HCT116 (cell line): ENCODE results near the gene HMCN2. TPM values are rescaled to one million over a fixed set of nuclear protein-coding genes. Genes with fewer than 3 reads are reported as not detected.

Source experiments
- ATAC-seq: fragments of 200-7000 bp; cut with Tn5 transposase; 2 replicates; pipeline ENCODE4 v1.9.1; 2020; ENCODE audit warnings: mild to moderate bottlenecking, moderate library complexity
- BruUV-seq: library from RNA; stranded (reverse); fragments of 400-500 nt; replicated peaks from 2 replicates; lab custom pipeline; 2021; lab: Mats Ljungman, UMichigan
- CTCF ChIA-PET: fragments of 300-600 bp; sonication (Branson Sonifier 250); formaldehyde crosslinking; loops from one replicate; lab custom pipeline; 2021; ENCODE audit warnings: antibody characterized with exemption; lab: Charles Lee
- POLR2A ChIA-PET: fragments of 300-600, 350-600 bp; sonication (Branson Sonifier 250); formaldehyde crosslinking; loops from one replicate; lab custom pipeline; 2021; ENCODE audit warnings: antibody characterized with exemption; lab: Charles Lee
- RAD21 ChIA-PET, 2 experiments: fragments of 300-600 bp; sonication (Branson Sonifier 250); formaldehyde crosslinking; loops; one replicate each; lab custom pipeline; 2023; ENCODE audit warnings: low total read pairs in 2 of 2; ENCODE audit not compliant: uncharacterized antibody in 2 of 2, unreplicated experiment in 2 of 2, low non-redundant PET in 1 of 2; lab: Charles Lee
- DNase-seq: peaks from one replicate; pipeline ENCODE4 v3.0.0-alpha.2; 2010; ENCODE audit warnings: low read depth, low spot score
- H2AFZ ChIP-seq: fragments of 200-600 bp; shearing (Covaris generic), sonication (generic); 2 replicates; pipeline ENCODE4 v1.6.1; 2017; ENCODE audit warnings: low read depth, mixed run types, mixed read lengths, antibody characterized with exemption, low read length; ENCODE audit not compliant: poor library complexity, severe bottlenecking
- H3K27ac ChIP-seq: 2 replicates; pipeline ENCODE4 v1.5.1; 2012; ENCODE audit warnings: low read depth, low read length
- H3K27me3 ChIP-seq: fragments of 200-600 bp; sonication (generic); 2 replicates; pipeline ENCODE4 v1.6.1; 2016; ENCODE audit warnings: mixed run types, low read length, mixed read lengths; ENCODE audit not compliant: insufficient read depth
- H3K36me3 ChIP-seq, 2 experiments: fragments of 200-500 bp in 1 of 2; fragments of 200-600 bp in 1 of 2; sonication (Bioruptor generic) in 1 of 2; sonication (generic) in 1 of 2; 2 replicates each; pipeline versions ENCODE4 v1.5.1 to v1.6.1; 2014 to 2016; ENCODE audit warnings: low read length in 2 of 2, inconsistent platforms in 1 of 2, mixed read lengths in 1 of 2, mixed run types in 1 of 2; ENCODE audit not compliant: insufficient read depth in 2 of 2, control insufficient read depth in 1 of 2
- H3K4me1 ChIP-seq, 2 experiments: fragments of 200-600 bp in 1 of 2; sonication (generic) in 1 of 2; 2 replicates each; pipeline versions ENCODE4 v1.5.1 to v1.6.1; 2012 to 2017; ENCODE audit warnings: low read length in 2 of 2, inconsistent platforms in 1 of 2, mild to moderate bottlenecking in 1 of 2, mixed read lengths in 1 of 2, mixed run types in 1 of 2, moderate library complexity in 1 of 2; ENCODE audit not compliant: insufficient read depth in 2 of 2, control insufficient read depth in 1 of 2
- H3K4me2 ChIP-seq: fragments of 200-600 bp; sonication (generic); 2 replicates; pipeline ENCODE4 v1.6.1; 2017; ENCODE audit warnings: mixed run types, low read length, mixed read lengths
- H3K4me3 ChIP-seq, 2 experiments: fragments of 200-600 bp in 1 of 2; sonication (generic) in 1 of 2; replicated peaks in 1 of 2; 2 replicates each; pipeline ENCODE4 v1.5.1; 2011 to 2016; ENCODE audit warnings: low read length in 2 of 2, control low read depth in 1 of 2, low read depth in 1 of 2, mild to moderate bottlenecking in 1 of 2, mixed read lengths in 1 of 2, mixed run types in 1 of 2
- H3K79me2 ChIP-seq: fragments of 200-600 bp; sonication (generic); 2 replicates; pipeline ENCODE4 v1.6.1; 2017; ENCODE audit warnings: mild to moderate bottlenecking, mixed run types, low read length, moderate library complexity, mixed read lengths; ENCODE audit not compliant: insufficient read depth
- H3K9ac ChIP-seq: fragments of 200-600 bp; sonication (generic); 2 replicates; pipeline ENCODE4 v1.6.1; 2016; ENCODE audit warnings: low read length, mixed read lengths
- H3K9me2 ChIP-seq: fragments of 200-600 bp; sonication (generic), shearing (Covaris generic); 2 replicates; pipeline ENCODE4 v1.6.1; 2017; ENCODE audit warnings: mixed run types, mild to moderate bottlenecking, moderate library complexity; ENCODE audit not compliant: insufficient read depth
- H3K9me3 ChIP-seq, 2 experiments: fragments of 200-500 bp in 1 of 2; fragments of 200-600 bp in 1 of 2; sonication (Bioruptor generic) in 1 of 2; sonication (generic) in 1 of 2; 2 replicates each; pipeline ENCODE4 v1.6.1; 2014 to 2017; ENCODE audit warnings: low read length in 2 of 2, mixed read lengths in 2 of 2, inconsistent platforms in 1 of 2, low read depth in 1 of 2, mild to moderate bottlenecking in 1 of 2, mixed run types in 1 of 2, moderate library complexity in 1 of 2; ENCODE audit not compliant: control insufficient read depth in 1 of 2, insufficient read depth in 1 of 2
- H4K20me1 ChIP-seq: fragments of 200-600 bp; sonication (generic), shearing (Covaris generic); 2 replicates; pipeline ENCODE4 v1.6.1; 2017; ENCODE audit warnings: mixed run types, mild to moderate bottlenecking, moderate library complexity; ENCODE audit not compliant: insufficient read depth
- ATF3 ChIP-seq: IDR thresholded peaks from 2 replicates; pipeline ENCODE4 v1.6.1; 2012
- CBX3 ChIP-seq: IDR thresholded peaks from 2 replicates; pipeline ENCODE4 v1.6.1; 2012; ENCODE audit warnings: low read depth
- CEBPB ChIP-seq: IDR thresholded peaks from 2 replicates; pipeline ENCODE4 v1.6.1; 2012; ENCODE audit warnings: low read depth
- EGR1 ChIP-seq: IDR thresholded peaks from 2 replicates; pipeline ENCODE4 v1.6.1; 2012; ENCODE audit warnings: low read depth
- ELF1 ChIP-seq: IDR thresholded peaks from 2 replicates; pipeline ENCODE4 v1.6.1; 2012; ENCODE audit warnings: low read depth, borderline replicate concordance
- EZH2 ChIP-seq: fragments of 200-600 bp; sonication (generic); IDR thresholded peaks from 2 replicates; pipeline ENCODE4 v1.6.1; 2017; ENCODE audit warnings: antibody characterized with exemption, mixed run types
- EZH2phosphoT487 ChIP-seq: fragments of 200-600 bp; IDR thresholded peaks from 2 replicates; pipeline ENCODE4 v1.6.1; 2018; ENCODE audit warnings: antibody characterized with exemption, borderline replicate concordance
- FOSL1 ChIP-seq: IDR thresholded peaks from 2 replicates; pipeline ENCODE4 v1.6.1; 2012; ENCODE audit warnings: low read depth
- MAX ChIP-seq: IDR thresholded peaks from 2 replicates; pipeline ENCODE4 v1.6.1; 2012
- POLR2A ChIP-seq: IDR thresholded peaks from 2 replicates; pipeline ENCODE4 v1.7.0; 2011; ENCODE audit warnings: borderline replicate concordance; ENCODE audit not compliant: insufficient read depth, insufficient read length; ENCODE audit errors: extremely low read depth
- POLR2AphosphoS5 ChIP-seq: IDR thresholded peaks from 2 replicates; pipeline ENCODE4 v1.6.1; 2011; ENCODE audit warnings: mild to moderate bottlenecking, low read depth, low read length, moderate library complexity
- RAD21 ChIP-seq: IDR thresholded peaks from 2 replicates; pipeline ENCODE4 v1.6.1; 2012; ENCODE audit warnings: low read depth, mild to moderate bottlenecking
- SIN3A ChIP-seq: IDR thresholded peaks from 2 replicates; pipeline ENCODE4 v1.6.1; 2012; ENCODE audit warnings: low read depth
- SP1 ChIP-seq: IDR thresholded peaks from 2 replicates; pipeline ENCODE4 v1.6.1; 2012; ENCODE audit warnings: low read depth
- TCF7L2 ChIP-seq: IDR thresholded peaks from 2 replicates; pipeline ENCODE4 v1.7.0; 2011; ENCODE audit warnings: borderline replicate concordance, inconsistent platforms; ENCODE audit not compliant: insufficient read depth, insufficient read length; ENCODE audit errors: extremely low read depth
- YY1 ChIP-seq: IDR thresholded peaks from 2 replicates; pipeline ENCODE4 v1.6.1; 2011; ENCODE audit warnings: low read length, low read depth, moderate library complexity, mild to moderate bottlenecking; ENCODE audit not compliant: insufficient replicate concordance; ENCODE audit errors: extremely low read depth
- ZFX ChIP-seq: fragments of 450-650 bp; IDR thresholded peaks from 2 replicates; pipeline ENCODE4 v1.6.1; 2017
- intact Hi-C: fragments of 100-400 bp; cut with micrococcal nuclease; formaldehyde crosslinking; loops from 2 replicates; pipeline ENCODE4 v1.10.0; 2022
- total RNA-seq: library from RNA; stranded (reverse); gene quantifications from one replicate; pipeline ENCODE4 v1.2.1, GENCODE V29; 2021; ENCODE audit not compliant: unreplicated experiment
- TF ChIP-seq, protein P1 (sequence below), 3 experiments: fragments of 200-600 bp in 1 of 3; sonication (generic) in 1 of 3; IDR thresholded peaks in 2 of 3; conservative IDR thresholded peaks in 1 of 3; 2 replicates each; pipeline ENCODE4 v1.5.1; 2012 to 2017; ENCODE audit warnings: low read depth in 2 of 3, low read length in 2 of 3, antibody characterized with exemption in 1 of 3, borderline replicate concordance in 1 of 3, control low read depth in 1 of 3, mild to moderate bottlenecking in 1 of 3, mixed read lengths in 1 of 3, mixed run types in 1 of 3, moderate library complexity in 1 of 3; ENCODE audit not compliant: insufficient read depth in 1 of 3
- TF ChIP-seq, protein P2 (sequence below): IDR thresholded peaks from 2 replicates; pipeline ENCODE4 v1.6.1; 2011; ENCODE audit warnings: mild to moderate bottlenecking, low read length, moderate library complexity; ENCODE audit not compliant: insufficient replicate concordance; ENCODE audit errors: extremely low read depth

HMCN2 gene
- total RNA-seq, 1 experiment from 2014 or later, result 0.22 TPM

DNA sequence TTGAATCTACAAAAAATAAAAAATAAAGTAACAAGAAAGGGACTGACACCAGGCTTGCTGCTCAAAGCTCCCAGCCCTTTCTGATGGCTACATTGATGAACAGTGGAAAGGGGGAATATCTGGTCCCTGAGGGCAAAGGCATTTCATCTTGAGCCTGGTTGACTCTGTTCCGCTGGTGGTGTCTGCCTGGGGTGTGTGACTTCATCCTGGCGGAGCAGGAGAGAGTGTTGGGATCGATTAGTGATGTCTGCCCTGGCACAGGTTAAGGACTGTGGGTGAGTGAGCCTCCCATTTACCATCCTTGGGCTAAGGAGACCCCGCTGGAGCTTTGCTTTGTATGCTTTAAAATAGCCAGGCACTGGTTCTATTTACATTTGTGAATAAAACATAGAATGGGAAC lies 122.3 kb downstream of the HMCN2 start:
- Histone ChIP-seq H3K9me3 (no peaks in the 10 kb centered on the region), H4K20me1 (no peaks in the 10 kb centered on the region), H3K27ac (no peak overlapping the region), H3K79me2 (no peaks in the 10 kb centered on the region), H3K4me3 (no peak overlapping the region), H3K9me2 (no peaks in the 10 kb centered on the region), H3K36me3 (no peaks in the 10 kb centered on the region), H3K9ac (no peak overlapping the region), H3K27me3 (no peaks in the 10 kb centered on the region), H2AFZ (peak overlapping the region; percentile 61), H3K4me2 (no peak overlapping the region), H3K4me1 (no peaks in the 10 kb centered on the region)
- peak; percentile 55; the same call in 1 of the 2 replicates for ATAC-seq
- intact Hi-C loops, result no loop called here
- RAD21 ChIA-PET, result no interaction called here
- no peak for DNase-seq
- TF ChIP-seq ZFX (no peak), CBX3 (no peak), TCF7L2 (no peak), EZH2phosphoT487 (no peak), FOSL1 (no peak), ELF1 (no peak), RAD21 (no peak), EZH2 (no peak), ATF3 (no peak), CEBPB (no peak), POLR2A (no peak), POLR2AphosphoS5 (no peak), SP1 (no peak), EGR1 (no peak), MAX (no peak), SIN3A (no peak), YY1 (no peak)
- TF ChIP-seq, protein P1, sequence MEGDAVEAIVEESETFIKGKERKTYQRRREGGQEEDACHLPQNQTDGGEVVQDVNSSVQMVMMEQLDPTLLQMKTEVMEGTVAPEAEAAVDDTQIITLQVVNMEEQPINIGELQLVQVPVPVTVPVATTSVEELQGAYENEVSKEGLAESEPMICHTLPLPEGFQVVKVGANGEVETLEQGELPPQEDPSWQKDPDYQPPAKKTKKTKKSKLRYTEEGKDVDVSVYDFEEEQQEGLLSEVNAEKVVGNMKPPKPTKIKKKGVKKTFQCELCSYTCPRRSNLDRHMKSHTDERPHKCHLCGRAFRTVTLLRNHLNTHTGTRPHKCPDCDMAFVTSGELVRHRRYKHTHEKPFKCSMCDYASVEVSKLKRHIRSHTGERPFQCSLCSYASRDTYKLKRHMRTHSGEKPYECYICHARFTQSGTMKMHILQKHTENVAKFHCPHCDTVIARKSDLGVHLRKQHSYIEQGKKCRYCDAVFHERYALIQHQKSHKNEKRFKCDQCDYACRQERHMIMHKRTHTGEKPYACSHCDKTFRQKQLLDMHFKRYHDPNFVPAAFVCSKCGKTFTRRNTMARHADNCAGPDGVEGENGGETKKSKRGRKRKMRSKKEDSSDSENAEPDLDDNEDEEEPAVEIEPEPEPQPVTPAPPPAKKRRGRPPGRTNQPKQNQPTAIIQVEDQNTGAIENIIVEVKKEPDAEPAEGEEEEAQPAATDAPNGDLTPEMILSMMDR (IDR thresholded peaks at IDR 0.05 in 2 of 3, conservative IDR thresholded peaks at IDR 0.05 in 1 of 3; ENCODE audit: borderline replicate concordance in 1 of 3, insufficient read depth in 1 of 3, low read depth in 2 of 3, low read length in 2 of 3), result no peak
- TF ChIP-seq, protein P2, sequence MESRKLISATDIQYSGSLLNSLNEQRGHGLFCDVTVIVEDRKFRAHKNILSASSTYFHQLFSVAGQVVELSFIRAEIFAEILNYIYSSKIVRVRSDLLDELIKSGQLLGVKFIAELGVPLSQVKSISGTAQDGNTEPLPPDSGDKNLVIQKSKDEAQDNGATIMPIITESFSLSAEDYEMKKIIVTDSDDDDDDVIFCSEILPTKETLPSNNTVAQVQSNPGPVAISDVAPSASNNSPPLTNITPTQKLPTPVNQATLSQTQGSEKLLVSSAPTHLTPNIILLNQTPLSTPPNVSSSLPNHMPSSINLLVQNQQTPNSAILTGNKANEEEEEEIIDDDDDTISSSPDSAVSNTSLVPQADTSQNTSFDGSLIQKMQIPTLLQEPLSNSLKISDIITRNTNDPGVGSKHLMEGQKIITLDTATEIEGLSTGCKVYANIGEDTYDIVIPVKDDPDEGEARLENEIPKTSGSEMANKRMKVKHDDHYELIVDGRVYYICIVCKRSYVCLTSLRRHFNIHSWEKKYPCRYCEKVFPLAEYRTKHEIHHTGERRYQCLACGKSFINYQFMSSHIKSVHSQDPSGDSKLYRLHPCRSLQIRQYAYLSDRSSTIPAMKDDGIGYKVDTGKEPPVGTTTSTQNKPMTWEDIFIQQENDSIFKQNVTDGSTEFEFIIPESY, result no peak
- POLR2A ChIA-PET, result no interaction called here
- CTCF ChIA-PET, result no interaction called here
- no TSS peak for BruUV-seq
